Testis (tissue), 3 donors: ENCODE data around the gene ABRACL. TPM values are rescaled to one million over a fixed set of nuclear protein-coding genes. Genes with fewer than 3 reads are reported as not detected.

ENCODE experiments used
- DNase-seq: peaks from one replicate; pipeline ENCODE4 v3.0.0-alpha.2; 2019
- H3K27ac ChIP-seq, 2 donors: fragments of 200-600 bp; sonication (generic); one replicate each; pipeline ENCODE4 v1.5.1; 2019
- H3K27me3 ChIP-seq: fragments of 200-600 bp; sonication (generic); one replicate; pipeline ENCODE4 v1.5.1; 2019
- H3K36me3 ChIP-seq: fragments of 200-600 bp; sonication (generic); one replicate; pipeline ENCODE4 v1.5.1; 2017; ENCODE audit warnings: low read depth; ENCODE audit errors: missing control alignments
- H3K4me1 ChIP-seq: fragments of 200-600 bp; sonication (generic); one replicate; pipeline ENCODE4 v1.5.1; 2019
- H3K4me3 ChIP-seq, 2 donors: fragments of 200-600 bp; sonication (generic); one replicate each; pipeline ENCODE4 v1.5.1; 2017 to 2019
- H3K9me3 ChIP-seq: fragments of 200-600 bp; sonication (generic); one replicate; pipeline ENCODE4 v1.5.1; 2017
- CTCF ChIP-seq, 3 experiments: fragments of 450-650 bp in 2 of 3; fragments of 200-600 bp in 1 of 3; sonication (generic) in 1 of 3; IDR thresholded peaks; one replicate each; pipeline ENCODE4 v1.5.1; 2016 to 2019; ENCODE audit warnings: antibody characterized with exemption in 3 of 3, mild to moderate bottlenecking in 2 of 3, moderate library complexity in 1 of 3
- POLR2A ChIP-seq: fragments of 450-650 bp; IDR thresholded peaks from one replicate; pipeline ENCODE4 v1.6.1; 2017; ENCODE audit warnings: antibody characterized with exemption, mild to moderate bottlenecking, moderate library complexity
- WGBS, 2 donors: methylation state at CpG; one replicate each; pipeline ENCODE4 v1.1.5; 2018; 5-methylcytosine and 5-hydroxymethylcytosine counted together
- intact Hi-C: fragments of 100-400 bp; cut with DNase I; formaldehyde crosslinking; loops from one replicate; pipeline ENCODE4 v1.15.1; 2023; ENCODE audit warnings: low total_unique reads
- polyA plus RNA-seq: library from polyadenylated mRNA; stranded (reverse); fragments of 350-450 nt; fragmentation: Illumina TruSeq; extraction: RNeasy Lipid Tissue Mini Kit (QIAGEN cat#74804); gene quantifications from one replicate; pipeline ENCODE4 v1.2.3, GENCODE V29; 2014; ENCODE audit warnings: low read depth, low replicate concordance; ENCODE audit not compliant: insufficient read depth
- total RNA-seq, 2 donors: library from RNA; depleted of rRNA; stranded (reverse); fragments of >200 nt; gene quantifications; one replicate each; pipeline ENCODE4 v1.2.3, GENCODE V29; 2016

The ABRACL gene
- total and polyA plus RNA-seq, 3 donors from 2014 or later, result 43.5 to 60.3 (median 59.5) TPM

DNA sequence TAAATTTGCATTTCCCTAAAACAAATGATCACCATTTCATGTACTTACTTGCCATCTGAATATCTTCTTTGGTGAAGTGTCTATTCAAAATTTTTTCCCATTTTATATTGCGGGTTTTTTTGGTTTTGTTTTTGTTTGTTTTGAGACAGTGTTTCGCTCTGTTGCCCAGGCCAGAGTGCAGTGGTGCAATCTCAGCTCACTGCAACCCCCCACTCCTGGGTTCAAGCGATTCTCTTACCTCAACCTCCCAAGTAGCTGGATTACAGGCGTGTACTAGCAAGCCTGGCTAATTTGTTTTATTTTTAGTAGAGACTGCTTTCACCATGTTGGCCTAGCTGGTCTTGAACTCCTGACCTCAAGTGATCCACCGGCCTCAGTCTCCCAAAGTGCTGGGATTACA is 31.4 kb upstream of the ABRACL start:
- no peaks in the 10 kb centered on the region for H3K9me3 ChIP-seq
- 87 to 88% methylated on average over 5 of the region's 5 CpGs for WGBS, 2 donors
- intact Hi-C loops, result no loop called here
- TF ChIP-seq POLR2A (no peak), CTCF (IDR thresholded peaks at IDR 0.05) (no peak)
- no peaks in the 10 kb centered on the region for H3K27me3 ChIP-seq
- H3K4me3 ChIP-seq, result no peak overlapping the region
- no peak for DNase-seq
- H3K27ac ChIP-seq, result no peak overlapping the region
- H3K4me1 ChIP-seq, result no peaks in the 10 kb centered on the region
- no peaks in the 10 kb centered on the region for H3K36me3 ChIP-seq

- Histone ChIP-seq H3K36me3 (no peaks in the 10 kb centered on the region), H3K9me3 (no peaks in the 10 kb centered on the region), H3K27me3 (no peaks in the 10 kb centered on the region), H3K4me3 (no peak overlapping the region), H3K27ac (no peak overlapping the region), H3K4me1 (no peaks in the 10 kb centered on the region)
- DNase-seq, result no peak
- 70 to 75% methylated on average over 4 of the region's 4 CpGs for WGBS, 2 donors
- TF ChIP-seq POLR2A (no peak), CTCF (IDR thresholded peaks at IDR 0.05) (no peak)
- intact Hi-C loops, result no loop called here
These were observed 28.4 kb upstream of the ABRACL start for GRCh38 chr6:138999949-139000725.

- DNase-seq, result no peak
- intact Hi-C loops, result no loop called here
These were observed 24.8 kb upstream of the ABRACL start for GRCh38 chr6:139003751-139004150.

DNA sequence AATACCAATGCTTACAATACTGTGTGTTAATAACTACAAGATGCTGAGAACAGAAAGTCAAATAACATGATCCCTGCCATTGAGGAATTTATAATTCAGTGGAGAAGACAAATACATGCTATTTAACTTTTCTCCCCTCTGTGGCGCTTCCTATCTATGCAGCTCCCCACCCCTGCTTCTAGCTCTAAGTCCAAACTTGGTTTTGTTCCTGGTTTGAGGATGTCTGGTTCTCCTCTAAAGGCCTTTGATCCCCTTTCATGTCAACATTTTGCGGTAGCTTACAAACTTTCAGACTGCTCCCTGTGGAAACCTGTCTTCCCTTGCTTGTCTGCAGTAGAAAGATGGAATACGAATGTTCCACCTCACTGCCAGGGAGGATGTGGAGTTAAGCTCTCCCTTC is 22.1 kb upstream of the ABRACL start:
- Histone ChIP-seq H3K9me3 (no peaks in the 10 kb centered on the region), H3K27ac (no peak overlapping the region), H3K36me3 (no peaks in the 10 kb centered on the region), H3K4me3 (no peak overlapping the region), H3K4me1 (no peaks in the 10 kb centered on the region), H3K27me3 (no peaks in the 10 kb centered on the region)
- 96 to 97% methylated on average over 3 of the region's 3 CpGs for WGBS, 2 donors
- no peak for TF ChIP-seq CTCF (IDR thresholded peaks at IDR 0.05)
- TF ChIP-seq POLR2A, result no peak
- no peak for DNase-seq
- intact Hi-C loops, result no loop called here

More at GRCh38 chr6:139003751-139004150, 24.8 kb upstream of the ABRACL start:
- Histone ChIP-seq H3K4me3 (no peak overlapping the region), H3K27me3 (no peaks in the 10 kb centered on the region), H3K36me3 (no peaks in the 10 kb centered on the region), H3K27ac (no peak overlapping the region), H3K4me1 (no peaks in the 10 kb centered on the region), H3K9me3 (no peaks in the 10 kb centered on the region)
- TF ChIP-seq CTCF (IDR thresholded peaks at IDR 0.05), result no peak
- no peak for TF ChIP-seq POLR2A

- DNase-seq, result no peak
- 86 to 100% methylated on average over 1 of the region's 1 CpG for WGBS, 2 donors
- H3K36me3 ChIP-seq, result no peaks in the 10 kb centered on the region
- H3K9me3 ChIP-seq, result no peaks in the 10 kb centered on the region
- no peak overlapping the region for H3K4me3 ChIP-seq
- TF ChIP-seq CTCF (IDR thresholded peaks at IDR 0.05), result no peak
- TF ChIP-seq POLR2A, result no peak
- intact Hi-C loops, result no loop called here
- no peaks in the 10 kb centered on the region for H3K27me3 ChIP-seq
- peaks cover 2% of the 10 kb centered on the region for H3K4me1 ChIP-seq
- H3K27ac ChIP-seq, result no peak overlapping the region
These were observed 21.1 kb upstream of the ABRACL start for GRCh38 chr6:139007428-139007827.
